IPS-15b (cell line): ENCODE measurements around the gene RTP3.
A peak's percentile ranks its signal among the peaks of the same experiment; 100 is the strongest.
"Not testable (repeated sequence)": the region's sequence is repeated elsewhere in the genome, so short reads cannot be mapped to it uniquely, and the experiment has no call there.

Experiments
- H3K27me3 ChIP-seq: one replicate; pipeline ENCODE4 v1.6.1; 2013; ENCODE audit warnings: low read length; ENCODE audit not compliant: control insufficient read depth, insufficient read depth
- H3K36me3 ChIP-seq: one replicate; pipeline ENCODE4 v1.6.1; 2013; ENCODE audit warnings: low read length; ENCODE audit not compliant: control insufficient read depth, insufficient read depth
- H3K4me1 ChIP-seq: one replicate; pipeline ENCODE4 v1.6.1; 2013; ENCODE audit warnings: mild to moderate bottlenecking, low read length; ENCODE audit not compliant: control insufficient read depth, insufficient read depth
- H3K4me3 ChIP-seq: one replicate; pipeline ENCODE4 v1.5.1; 2013; ENCODE audit warnings: low read depth, low read length
- H3K9ac ChIP-seq: one replicate; pipeline ENCODE4 v1.6.1; 2013; ENCODE audit warnings: low read depth, mild to moderate bottlenecking, low read length
- H3K9me3 ChIP-seq: one replicate; pipeline ENCODE4 v1.6.1; 2013; ENCODE audit warnings: mild to moderate bottlenecking, low read length; ENCODE audit not compliant: control insufficient read depth, insufficient read depth

The RTP3 gene

GRCh38 chr3:46544771-46545503 is 47.2 kb downstream of the RTP3 start:
- Histone ChIP-seq H3K27me3 (no peaks in the 10 kb centered on the region), H3K36me3 (no peaks in the 10 kb centered on the region), H3K9ac (peak overlapping the region; percentile 37), H3K9me3 (peaks cover 9% of the 10 kb centered on the region), H3K4me1 (peaks cover 20% of the 10 kb centered on the region), H3K4me3 (no peak overlapping the region)

- no peak overlapping the region for H3K9ac ChIP-seq
- H3K36me3 ChIP-seq = no peaks in the 10 kb centered on the region
- no peak overlapping the region for H3K4me3 ChIP-seq
- H3K4me1 ChIP-seq = peaks cover 20% of the 10 kb centered on the region
- H3K9me3 ChIP-seq = peaks cover 9% of the 10 kb centered on the region
- no peaks in the 10 kb centered on the region for H3K27me3 ChIP-seq
Measured at GRCh38 chr3:46545818-46546630, 48.2 kb downstream of the RTP3 start.

- H3K36me3 ChIP-seq = no peaks in the 10 kb centered on the region
- H3K27me3 ChIP-seq = no peaks in the 10 kb centered on the region
- H3K9ac ChIP-seq = no peak overlapping the region
- no peak overlapping the region for H3K4me3 ChIP-seq
- peaks cover 20% of the 10 kb centered on the region for H3K4me1 ChIP-seq
- H3K9me3 ChIP-seq = peaks cover 9% of the 10 kb centered on the region
Measured at GRCh38 chr3:46546896-46547440, 49.2 kb downstream of the RTP3 start.

GRCh38 chr3:46548611-46549010 is 50.8 kb downstream of the RTP3 start:
- peaks cover 20% of the 10 kb centered on the region for H3K4me1 ChIP-seq
- not testable (repeated sequence) for H3K9ac ChIP-seq, H3K9me3 ChIP-seq, H3K4me3 ChIP-seq, H3K27me3 ChIP-seq, H3K36me3 ChIP-seq

- Histone ChIP-seq H3K36me3 (no peaks in the 10 kb centered on the region), H3K27me3 (no peaks in the 10 kb centered on the region), H3K9ac (no peak overlapping the region), H3K4me1 (peaks cover 20% of the 10 kb centered on the region), H3K4me3 (no peak overlapping the region), H3K9me3 (peaks cover 9% of the 10 kb centered on the region)
Measured at GRCh38 chr3:46549408-46549904, 51.7 kb downstream of the RTP3 start.

- Histone ChIP-seq H3K4me1 (peaks cover 16% of the 10 kb centered on the region), H3K9me3 (peaks cover 9% of the 10 kb centered on the region), H3K4me3 (no peak overlapping the region), H3K27me3 (no peaks in the 10 kb centered on the region), H3K36me3 (no peaks in the 10 kb centered on the region), H3K9ac (no peak overlapping the region)
Measured at GRCh38 chr3:46549989-46550388, 52.2 kb downstream of the RTP3 start.
